Natural killer cell (primary cell): ENCODE results near the gene AASDHPPT. TPM values are rescaled to one million over a fixed set of nuclear protein-coding genes. Genes with fewer than 3 reads are reported as not detected.

ENCODE experiments used
- ATAC-seq, 3 donors: fragments of 150-1000 bp in 2 of 3; fragments of 200-7000 bp in 1 of 3; cut with Tn5 transposase; 1 replicate in 1 of 3; 2 replicates in 2 of 3; pipeline ENCODE4 v1.10.0; 2021; ENCODE audit warnings: mild to moderate bottlenecking in 2 of 3, moderate library complexity in 2 of 3
- DNase-seq, 2 donors: peaks; one replicate each; pipeline versions ENCODE4 v3.0.0 to v3.0.0-alpha.2; 2013 to 2021; ENCODE audit warnings: mixed read lengths in 1 of 2
- H3K27ac ChIP-seq: one replicate; pipeline ENCODE4 v1.5.1; 2013; ENCODE audit warnings: mild to moderate bottlenecking, low read length
- H3K27me3 ChIP-seq: one replicate; pipeline ENCODE4 v1.6.1; 2013; ENCODE audit warnings: low read length; ENCODE audit not compliant: control insufficient read depth, insufficient read depth
- H3K36me3 ChIP-seq: one replicate; pipeline ENCODE4 v1.6.1; 2013; ENCODE audit warnings: low read length; ENCODE audit not compliant: control insufficient read depth, insufficient read depth
- H3K4me1 ChIP-seq: one replicate; pipeline ENCODE4 v1.6.1; 2013; ENCODE audit warnings: low read length; ENCODE audit not compliant: control insufficient read depth, insufficient read depth
- H3K4me3 ChIP-seq: one replicate; pipeline ENCODE4 v1.5.1; 2013; ENCODE audit warnings: low read length
- H3K9me3 ChIP-seq: one replicate; pipeline ENCODE4 v1.6.1; 2013; ENCODE audit warnings: low read length; ENCODE audit not compliant: control insufficient read depth, insufficient read depth
- H3K27ac Mint-ChIP-seq, 2 donors: one replicate each; pipeline ENCODE4 v1.8.0; 2022; ENCODE audit warnings: mild to moderate bottlenecking in 2 of 2, mixed read lengths in 2 of 2, moderate library complexity in 1 of 2
- H3K27me3 Mint-ChIP-seq, 2 donors: one replicate each; pipeline ENCODE4 v1.8.0; 2022; ENCODE audit warnings: low read depth in 2 of 2, mixed read lengths in 2 of 2
- H3K36me3 Mint-ChIP-seq: one replicate; pipeline ENCODE4 v1.8.0; 2022; ENCODE audit warnings: mixed read lengths
- H3K4me1 Mint-ChIP-seq, 2 donors: one replicate each; pipeline ENCODE4 v1.8.0; 2022; ENCODE audit warnings: mixed read lengths in 2 of 2
- H3K4me3 Mint-ChIP-seq: one replicate; pipeline ENCODE4 v1.8.0; 2022; ENCODE audit warnings: mild to moderate bottlenecking, moderate library complexity, mixed read lengths
- H3K9me3 Mint-ChIP-seq, 2 donors: one replicate each; pipeline ENCODE4 v1.8.0; 2022; ENCODE audit warnings: mixed read lengths in 2 of 2
- WGBS: methylation state at CpG from one replicate; pipeline ENCODE4 v1.1.7; 2013; ENCODE audit warnings: missing lambda C conversion rate; ENCODE audit not compliant: insufficient coverage; 5-methylcytosine and 5-hydroxymethylcytosine counted together
- intact Hi-C: fragments of 100-400 bp; cut with micrococcal nuclease; formaldehyde crosslinking; loops from one replicate; pipeline ENCODE4 v1.14.2; 2022
- total RNA-seq, 4 donors: library from RNA; stranded (reverse); fragments of 120-200 nt in 1 of 4; gene quantifications; one replicate each; pipeline versions ENCODE4 v1.2.3 to v1.2.4, GENCODE V29; 2013 to 2022
- TF ChIP-seq, protein P1 (sequence below): fragments of 200-600 bp; IDR thresholded peaks from one replicate; pipeline ENCODE4 v1.8.0; 2022; ENCODE audit warnings: antibody characterized with exemption

The AASDHPPT gene
- total RNA-seq, 3 donors from 2014 or later (not counting 1 experiment from before 2014, with no cell fraction given) = 18.7 to 30.6 (median 23.9) TPM

DNA sequence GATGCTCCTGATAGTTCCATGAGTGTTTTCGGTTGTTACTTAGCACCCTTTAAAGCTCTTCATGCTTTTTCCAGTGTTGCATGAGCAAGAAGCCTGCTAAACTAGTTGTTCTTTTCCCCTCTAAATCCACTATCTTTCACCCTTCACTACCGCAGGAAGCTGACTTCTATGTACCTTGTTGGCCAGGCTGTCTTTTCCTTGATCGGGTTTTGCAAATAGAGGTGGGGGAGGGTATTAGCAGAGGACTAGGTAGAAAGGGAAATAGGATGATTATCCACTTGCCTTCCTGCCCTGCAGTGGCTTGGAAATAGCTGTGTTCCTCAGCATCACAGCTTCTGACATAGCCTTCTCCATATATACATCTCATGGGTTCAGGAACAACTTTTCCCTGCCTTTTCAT lies 23.9 kb downstream of the AASDHPPT start:
- no peaks in the 10 kb centered on the region for H3K27me3 Mint-ChIP-seq
- H3K9me3 Mint-ChIP-seq = no peaks in the 10 kb centered on the region
- H3K4me3 ChIP-seq = no peak overlapping the region
- 98% methylated on average over 3 of the region's 3 CpGs for WGBS
- no peaks in the 10 kb centered on the region for H3K27me3 ChIP-seq
- H3K36me3 ChIP-seq = peaks cover 23% of the 10 kb centered on the region
- ATAC-seq = no peak
- H3K4me1 Mint-ChIP-seq = no peaks in the 10 kb centered on the region
- TF ChIP-seq, protein P1, sequence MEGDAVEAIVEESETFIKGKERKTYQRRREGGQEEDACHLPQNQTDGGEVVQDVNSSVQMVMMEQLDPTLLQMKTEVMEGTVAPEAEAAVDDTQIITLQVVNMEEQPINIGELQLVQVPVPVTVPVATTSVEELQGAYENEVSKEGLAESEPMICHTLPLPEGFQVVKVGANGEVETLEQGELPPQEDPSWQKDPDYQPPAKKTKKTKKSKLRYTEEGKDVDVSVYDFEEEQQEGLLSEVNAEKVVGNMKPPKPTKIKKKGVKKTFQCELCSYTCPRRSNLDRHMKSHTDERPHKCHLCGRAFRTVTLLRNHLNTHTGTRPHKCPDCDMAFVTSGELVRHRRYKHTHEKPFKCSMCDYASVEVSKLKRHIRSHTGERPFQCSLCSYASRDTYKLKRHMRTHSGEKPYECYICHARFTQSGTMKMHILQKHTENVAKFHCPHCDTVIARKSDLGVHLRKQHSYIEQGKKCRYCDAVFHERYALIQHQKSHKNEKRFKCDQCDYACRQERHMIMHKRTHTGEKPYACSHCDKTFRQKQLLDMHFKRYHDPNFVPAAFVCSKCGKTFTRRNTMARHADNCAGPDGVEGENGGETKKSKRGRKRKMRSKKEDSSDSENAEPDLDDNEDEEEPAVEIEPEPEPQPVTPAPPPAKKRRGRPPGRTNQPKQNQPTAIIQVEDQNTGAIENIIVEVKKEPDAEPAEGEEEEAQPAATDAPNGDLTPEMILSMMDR = no peak
- no peak for DNase-seq
- H3K36me3 Mint-ChIP-seq = peaks cover 11% of the 10 kb centered on the region
- H3K27ac Mint-ChIP-seq = no peak overlapping the region
- intact Hi-C loops = no loop called here
- H3K4me1 ChIP-seq = no peaks in the 10 kb centered on the region
- H3K4me3 Mint-ChIP-seq = no peak overlapping the region
- no peaks in the 10 kb centered on the region for H3K9me3 ChIP-seq
- H3K27ac ChIP-seq = no peak overlapping the region

- H3K9me3 Mint-ChIP-seq = no peaks in the 10 kb centered on the region
Observed at GRCh38 chr11:106101819-106102218, 24.4 kb downstream of the AASDHPPT start.

DNA sequence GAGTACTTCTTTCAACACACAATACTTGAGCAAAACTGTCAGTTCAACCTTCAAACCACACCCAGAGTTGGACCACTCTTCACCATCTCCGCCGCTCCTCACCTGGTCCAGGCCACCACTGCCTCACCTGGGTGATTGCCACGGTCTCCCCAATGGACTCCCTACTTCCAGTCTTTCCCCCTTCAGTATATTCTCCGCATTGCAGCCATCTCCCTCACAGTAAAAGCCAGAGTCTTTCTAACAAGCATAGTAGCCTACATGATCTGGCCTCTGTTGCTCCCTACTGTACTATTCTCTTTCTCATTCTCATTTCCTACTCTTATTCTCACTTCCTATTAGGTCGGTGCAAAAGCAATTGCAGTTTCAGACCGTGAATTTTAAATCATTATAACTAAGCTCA lies 28.5 kb downstream of the AASDHPPT start:
- H3K4me3 ChIP-seq = no peak overlapping the region
- intact Hi-C loops = no loop called here
- ATAC-seq = no peak
- H3K27ac ChIP-seq = no peak overlapping the region
- TF ChIP-seq, protein P1 = no peak
- Mint-ChIP-seq H3K27me3 (no peaks in the 10 kb centered on the region), H3K4me1 (no peaks in the 10 kb centered on the region), H3K36me3 (no peaks in the 10 kb centered on the region), H3K27ac (no peak overlapping the region), H3K9me3 (peaks cover 0 to 3% of the 10 kb centered on the region in 2 donors), H3K4me3 (no peak overlapping the region)
- H3K36me3 ChIP-seq = no peaks in the 10 kb centered on the region
- no peaks in the 10 kb centered on the region for H3K4me1 ChIP-seq
- WGBS = 88% methylated on average over 6 of the region's 6 CpGs
- H3K9me3 ChIP-seq = no peaks in the 10 kb centered on the region
- DNase-seq = no peak
- H3K27me3 ChIP-seq = no peaks in the 10 kb centered on the region

More at GRCh38 chr11:106101819-106102218, 24.4 kb downstream of the AASDHPPT start:
- no peak overlapping the region for H3K27ac Mint-ChIP-seq
- Histone ChIP-seq H3K27me3 (no peaks in the 10 kb centered on the region), H3K36me3 (peaks cover 19% of the 10 kb centered on the region), H3K9me3 (no peaks in the 10 kb centered on the region), H3K4me3 (no peak overlapping the region), H3K4me1 (no peaks in the 10 kb centered on the region), H3K27ac (no peak overlapping the region)
- TF ChIP-seq, protein P1 = no peak
- H3K27me3 Mint-ChIP-seq = no peaks in the 10 kb centered on the region
- intact Hi-C loops = no loop called here
- H3K36me3 Mint-ChIP-seq = peaks cover 11% of the 10 kb centered on the region
- WGBS = 77% methylated on average over 1 of the region's 1 CpG
- DNase-seq (no peak), ATAC-seq (no peak)
- H3K4me3 Mint-ChIP-seq = no peak overlapping the region
- no peaks in the 10 kb centered on the region for H3K4me1 Mint-ChIP-seq

- H3K27ac Mint-ChIP-seq = no peak overlapping the region
Observed at GRCh38 chr11:106121570-106122320, 44.3 kb downstream of the AASDHPPT start.

More at GRCh38 chr11:106121570-106122320, 44.3 kb downstream of the AASDHPPT start:
- Histone ChIP-seq H3K9me3 (no peaks in the 10 kb centered on the region), H3K4me1 (no peaks in the 10 kb centered on the region), H3K27ac (no peak overlapping the region), H3K27me3 (no peaks in the 10 kb centered on the region), H3K36me3 (no peaks in the 10 kb centered on the region), H3K4me3 (no peak overlapping the region)
- H3K9me3 Mint-ChIP-seq = peaks cover 3 to 4% of the 10 kb centered on the region in 2 donors
- H3K4me3 Mint-ChIP-seq = no peak overlapping the region
- no peaks in the 10 kb centered on the region for H3K4me1 Mint-ChIP-seq
- DNase-seq (no peak), ATAC-seq (no peak)
- 66% methylated on average over 4 of the region's 6 CpGs for WGBS
- TF ChIP-seq, protein P1 = no peak
- intact Hi-C loops = no loop called here
- H3K36me3 Mint-ChIP-seq = no peaks in the 10 kb centered on the region
- peaks cover 0 to 3% of the 10 kb centered on the region in 2 donors for H3K27me3 Mint-ChIP-seq
